ENCODE results near the gene ZNF664. TPM values are rescaled to one million over a fixed set of nuclear protein-coding genes. Genes with fewer than 3 reads are reported as not detected.
"Not testable (repeated sequence)": the region's sequence is repeated elsewhere in the genome, so short reads cannot be mapped to it uniquely, and the experiment has no call there.

Gene ZNF664
- total RNA-seq, 4 donors from 2014 or later, result 16.3 to 41.5 (median 25.7) TPM

- TF ChIP-seq POLR2A (IDR thresholded peaks at IDR 0.05), result no peak
- no peak for TF ChIP-seq CTCF (IDR thresholded peaks at IDR 0.05)
- DNase-seq (ENCODE audit: low spot score in 2 of 2), result peak in 1 of 2 donors; percentile 72
- 81 to 84% methylated on average over 9 to 12 of the region's 16 CpGs for WGBS, 2 donors
- H3K4me3 ChIP-seq (ENCODE audit: low read depth, poor library complexity, severe bottlenecking), result no peak overlapping the region
- intact Hi-C loops (cut with DNase I; ENCODE audit: low total_unique reads), result no loop called here
Measured at GRCh38 chr12:123942911-123943648, 29.9 kb upstream of the ZNF664 start.

- intact Hi-C loops (cut with DNase I; ENCODE audit: low total_unique reads), result no loop called here
- 86 to 91% methylated on average over 5 of the region's 5 CpGs for WGBS, 2 donors
- peak in 1 of 2 donors; percentile 31 for DNase-seq (ENCODE audit: low spot score in 2 of 2)
- H3K4me3 ChIP-seq (ENCODE audit: low read depth, poor library complexity, severe bottlenecking), result no peak overlapping the region
- no peak for TF ChIP-seq CTCF (IDR thresholded peaks at IDR 0.05)
- no peak for TF ChIP-seq POLR2A (IDR thresholded peaks at IDR 0.05)
Measured at GRCh38 chr12:123943816-123944215, 29.2 kb upstream of the ZNF664 start.

- 89 to 96% methylated on average over 10 of the region's 10 CpGs for WGBS, 2 donors
- TF ChIP-seq POLR2A (IDR thresholded peaks at IDR 0.05) (no peak), CTCF (IDR thresholded peaks at IDR 0.05) (no peak)
- no peak overlapping the region for H3K4me3 ChIP-seq (ENCODE audit: low read depth, poor library complexity, severe bottlenecking)
- intact Hi-C loops (cut with DNase I; ENCODE audit: low total_unique reads), result no loop called here
- DNase-seq (ENCODE audit: low spot score in 2 of 2), result peak in 1 of 2 donors; percentile 50
Measured at GRCh38 chr12:123944696-123945095, 28.3 kb upstream of the ZNF664 start.

GRCh38 chr12:123945287-123946151 lies 27.5 kb upstream of the ZNF664 start:
- intact Hi-C loops (cut with DNase I; ENCODE audit: low total_unique reads), result no loop called here

GRCh38 chr12:123946152-123946515 lies 26.9 kb upstream of the ZNF664 start:
- DNase-seq (ENCODE audit: low spot score in 2 of 2), result no peak
- H3K4me3 ChIP-seq (ENCODE audit: low read depth, poor library complexity, severe bottlenecking), result no peak overlapping the region
- WGBS, 2 donors, result 89 to 90% methylated on average over 8 of the region's 8 CpGs
- TF ChIP-seq POLR2A (IDR thresholded peaks at IDR 0.05) (no peak), CTCF (IDR thresholded peaks at IDR 0.05) (no peak)
- intact Hi-C loops (cut with DNase I; ENCODE audit: low total_unique reads), result no loop called here

More at GRCh38 chr12:123945287-123946151, 27.5 kb upstream of the ZNF664 start:
- H3K4me3 ChIP-seq (ENCODE audit: low read depth, poor library complexity, severe bottlenecking), result no peak overlapping the region
- TF ChIP-seq POLR2A (IDR thresholded peaks at IDR 0.05), result no peak
- TF ChIP-seq CTCF (IDR thresholded peaks at IDR 0.05), result no peak
- DNase-seq (ENCODE audit: low spot score in 2 of 2), result peak in 1 of 2 donors; percentile 48
- WGBS, 2 donors, result 88% methylated on average over 25 of the region's 25 CpGs

GRCh38 chr12:123946516-123947505 lies 26.2 kb upstream of the ZNF664 start:
- WGBS, 2 donors, result 93 to 95% methylated on average over 7 to 25 of the region's 35 CpGs
- intact Hi-C loops (cut with DNase I; ENCODE audit: low total_unique reads); DNase-seq (ENCODE audit: low spot score in 2 of 2); H3K4me3 ChIP-seq (ENCODE audit: low read depth, poor library complexity, severe bottlenecking): not testable (repeated sequence)

GRCh38 chr12:123947531-123947930 lies 25.5 kb upstream of the ZNF664 start:
- intact Hi-C loops (cut with DNase I; ENCODE audit: low total_unique reads), result not testable (repeated sequence)
- 89 to 92% methylated on average over 7 of the region's 7 CpGs for WGBS, 2 donors

More at GRCh38 chr12:123947531-123947930, 25.5 kb upstream of the ZNF664 start:
- H3K4me3 ChIP-seq (ENCODE audit: low read depth, poor library complexity, severe bottlenecking); DNase-seq (ENCODE audit: low spot score in 2 of 2): not testable (repeated sequence)

Data from lower leg skin (tissue), 4 donors.